ENCODE data around the gene BMERB1.
"Not testable (repeated sequence)": the region's sequence is repeated elsewhere in the genome, so short reads cannot be mapped to it uniquely, and the experiment has no call there.

BMERB1 gene

DNA sequence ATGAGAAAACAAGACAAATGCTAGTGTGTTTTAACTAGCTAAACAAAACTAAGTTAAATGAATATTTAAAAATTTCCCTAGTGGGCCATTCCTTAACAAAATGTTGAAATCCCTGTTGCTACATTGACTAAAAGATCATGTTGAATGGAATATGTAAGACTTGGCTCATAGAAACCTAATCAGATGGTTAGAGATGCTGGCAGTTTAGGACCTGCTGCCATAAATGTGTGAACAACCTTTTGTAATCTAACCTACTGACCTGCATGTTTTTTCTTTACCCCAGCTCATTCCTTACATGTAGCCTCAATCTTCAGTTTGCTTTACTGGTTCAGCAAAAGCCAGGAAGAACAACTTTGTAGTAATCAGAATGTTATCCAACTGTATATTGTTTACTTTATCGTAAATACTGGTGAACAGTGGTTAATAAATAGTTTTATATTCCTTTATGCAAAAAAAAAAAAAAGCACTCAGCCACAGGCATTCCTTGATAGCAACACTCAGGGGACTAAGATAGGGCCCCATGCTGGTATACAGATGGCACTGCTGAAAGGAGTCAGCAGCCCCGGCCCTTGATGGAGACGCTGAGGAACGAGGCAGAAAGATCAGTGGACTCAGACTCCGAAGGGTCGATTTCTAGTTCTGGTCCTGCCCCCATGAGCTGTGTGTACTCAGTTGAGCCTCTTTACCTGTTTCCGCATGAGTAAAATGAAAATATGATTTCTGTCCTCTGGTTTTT, 130.4 kb downstream of the BMERB1 start:
- no peak for DNase-seq (ENCODE audit: low spot score)

DNA sequence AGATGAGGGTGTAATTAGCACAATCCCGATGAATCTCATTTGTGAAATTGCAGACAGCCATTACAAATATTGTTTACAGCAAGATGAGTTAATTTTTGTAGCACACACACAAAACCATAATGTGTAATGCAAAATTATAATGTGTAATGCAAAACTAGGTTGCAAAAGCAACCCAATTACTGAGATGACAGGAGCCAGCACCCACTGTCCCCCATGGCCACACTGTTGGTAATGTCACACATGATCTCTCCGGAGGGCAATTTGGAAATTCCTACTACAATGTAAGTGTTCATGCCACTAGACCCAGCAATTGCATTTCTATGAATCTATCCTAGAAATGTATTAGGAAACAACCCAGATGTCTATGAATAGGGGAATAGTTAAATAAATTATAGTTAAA, 131.7 kb downstream of the BMERB1 start:
- DNase-seq (ENCODE audit: low spot score): no peak

DNA sequence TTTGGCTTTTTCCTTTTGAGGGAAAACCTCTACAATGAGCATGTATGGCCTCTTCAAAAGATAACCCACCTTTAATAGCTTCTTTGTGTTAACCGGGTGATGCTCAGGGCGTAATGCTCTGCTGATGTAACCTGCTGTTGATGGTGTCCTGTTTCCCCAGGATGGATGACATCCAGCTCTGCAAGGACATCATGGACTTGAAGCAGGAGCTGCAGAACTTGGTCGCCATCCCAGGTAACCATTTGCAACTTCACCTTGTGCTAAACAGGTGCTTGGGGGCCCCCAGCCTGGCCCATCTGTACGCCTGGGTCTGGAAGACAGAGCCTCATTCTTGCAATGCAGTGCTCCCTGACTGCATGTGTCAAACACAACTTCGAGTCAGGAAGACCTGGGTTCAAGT, 133.4 kb downstream of the BMERB1 start:
- DNase-seq (ENCODE audit: low spot score): no peak

DNA sequence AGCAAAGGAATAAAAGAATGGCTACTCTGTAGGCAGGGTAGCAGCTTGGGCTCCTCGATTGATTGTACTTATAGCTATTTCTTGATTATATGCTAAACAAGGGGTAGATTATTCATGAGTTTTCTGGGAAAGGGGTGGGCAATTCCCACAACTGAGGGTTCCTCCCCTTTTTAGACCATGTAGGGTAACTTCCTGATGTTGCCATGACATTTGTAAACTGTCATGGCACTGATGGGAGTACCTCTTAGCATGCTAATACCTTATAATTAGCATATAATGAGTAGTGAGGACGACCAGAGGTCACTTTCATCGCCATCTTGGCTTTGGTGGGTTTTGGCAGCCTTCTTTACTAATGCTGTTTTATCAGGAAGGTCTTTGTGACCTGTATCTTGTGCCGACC, 136.3 kb downstream of the BMERB1 start:
- not testable (repeated sequence) for DNase-seq (ENCODE audit: low spot score)

DNA sequence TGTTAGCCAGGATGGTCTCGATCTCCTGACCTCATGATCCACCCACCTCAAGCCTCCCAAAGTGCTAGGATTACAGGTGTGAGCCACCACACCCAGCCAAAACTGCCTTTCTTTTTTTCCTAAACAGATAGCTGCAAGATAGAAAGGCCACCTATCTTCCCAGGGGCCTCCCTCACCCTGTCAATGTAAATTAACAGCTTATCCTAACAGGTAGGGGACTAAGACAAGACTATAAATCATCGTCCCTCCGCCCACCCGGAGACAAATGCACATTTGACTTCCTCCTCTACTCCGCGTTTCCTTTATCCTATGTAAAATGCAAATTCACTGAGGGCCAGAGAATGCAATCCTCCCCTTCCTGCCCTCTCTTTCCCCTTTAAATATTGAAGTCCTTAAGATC, 137.2 kb downstream of the BMERB1 start:
- DNase-seq (ENCODE audit: low spot score): no peak

DNA sequence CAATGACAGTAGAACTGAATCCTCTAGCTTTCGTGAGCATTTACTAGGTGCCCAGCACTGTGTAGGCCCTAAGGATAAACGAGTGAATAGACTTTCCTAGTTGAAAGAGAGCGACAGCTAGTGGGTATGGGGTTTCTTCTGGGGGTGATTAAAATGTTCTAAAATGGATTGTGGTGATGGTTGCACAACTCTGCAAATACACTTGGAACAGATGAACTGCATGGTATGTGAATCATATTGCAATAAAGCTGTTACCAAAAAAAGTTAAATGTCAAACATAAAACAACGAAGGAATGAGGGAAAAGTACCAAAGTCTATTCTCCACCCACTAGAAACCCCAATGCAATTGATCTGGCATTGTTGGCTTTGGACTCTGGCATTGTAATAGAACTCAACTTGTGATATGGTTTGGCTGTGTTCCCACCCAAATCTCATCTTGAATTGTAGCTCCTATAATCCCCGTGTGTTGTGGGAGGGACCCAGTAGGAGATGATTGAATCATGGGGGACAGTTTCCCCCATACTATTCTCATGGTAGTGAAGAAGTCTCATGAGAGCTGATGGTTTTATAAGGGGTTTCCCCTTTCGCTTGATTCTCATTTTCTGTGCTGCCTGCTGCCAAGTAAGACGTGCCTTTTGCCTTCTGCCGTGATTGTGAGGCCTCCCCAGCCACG, 138.1 kb downstream of the BMERB1 start:
- DNase-seq (ENCODE audit: low spot score): no peak

DNA sequence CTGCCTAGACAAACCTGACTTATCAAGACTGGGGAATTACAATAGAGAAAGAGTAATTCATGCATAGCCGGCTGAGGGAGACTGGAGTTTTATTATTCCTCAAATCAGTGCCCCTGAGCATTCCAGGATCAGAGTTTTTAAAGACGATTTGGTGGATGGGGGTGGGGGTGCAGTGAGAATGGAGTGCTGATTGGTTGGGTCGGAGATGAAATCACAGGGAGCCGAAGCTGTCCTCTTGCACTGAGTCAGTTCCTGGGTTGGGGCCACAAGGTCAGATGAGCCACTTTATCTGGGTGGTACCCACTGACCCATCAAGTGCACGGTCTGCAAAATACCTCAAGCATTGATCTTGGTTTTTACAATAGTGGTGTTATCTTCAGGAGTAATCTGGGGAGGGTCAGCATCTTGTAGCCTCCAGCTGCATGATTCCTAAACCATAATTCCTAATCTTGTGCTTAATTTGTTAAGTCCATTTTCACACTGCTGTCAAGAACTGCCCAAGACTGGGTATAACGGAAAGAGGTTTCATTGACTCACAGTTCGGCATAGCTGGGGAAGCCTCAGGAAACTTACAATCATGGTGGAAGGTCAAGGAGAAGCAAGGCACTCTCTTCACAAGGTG, 139.0 kb downstream of the BMERB1 start:
- DNase-seq (ENCODE audit: low spot score): no peak

DNA sequence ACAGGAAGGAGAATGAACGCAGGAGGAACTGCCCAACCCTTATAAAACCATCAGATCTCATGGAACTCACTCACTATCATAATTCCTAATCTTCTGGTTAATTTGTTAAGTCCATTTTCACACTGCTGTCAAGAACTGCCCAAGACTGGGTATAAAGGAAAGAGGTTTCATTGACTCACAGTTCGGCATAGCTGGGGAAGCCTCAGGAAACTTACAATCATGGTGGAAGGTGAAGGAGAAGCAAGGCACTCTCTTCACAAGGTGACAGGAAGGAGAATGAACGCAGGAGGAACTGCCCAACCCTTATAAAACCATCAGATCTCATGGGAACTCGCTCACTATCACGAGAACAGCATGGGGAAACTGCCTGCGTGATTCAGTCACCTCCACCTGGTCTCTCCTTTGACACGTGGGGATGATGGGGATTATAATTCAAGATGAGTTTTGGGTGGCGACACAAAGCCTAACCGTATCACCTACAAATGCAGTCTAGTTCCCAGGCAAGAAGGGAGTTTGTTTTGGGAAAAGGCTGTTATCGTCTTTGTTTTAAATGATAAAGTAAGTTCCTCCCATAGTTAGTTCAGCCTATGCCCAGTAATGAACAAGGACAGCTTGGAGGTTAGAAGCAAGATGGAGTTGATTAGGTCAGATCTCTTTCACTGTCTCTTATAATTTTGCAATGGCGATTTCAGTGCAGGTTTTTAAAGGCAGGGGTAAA, 139.7 kb downstream of the BMERB1 start:
- DNase-seq (ENCODE audit: low spot score): not testable (repeated sequence)

DNA sequence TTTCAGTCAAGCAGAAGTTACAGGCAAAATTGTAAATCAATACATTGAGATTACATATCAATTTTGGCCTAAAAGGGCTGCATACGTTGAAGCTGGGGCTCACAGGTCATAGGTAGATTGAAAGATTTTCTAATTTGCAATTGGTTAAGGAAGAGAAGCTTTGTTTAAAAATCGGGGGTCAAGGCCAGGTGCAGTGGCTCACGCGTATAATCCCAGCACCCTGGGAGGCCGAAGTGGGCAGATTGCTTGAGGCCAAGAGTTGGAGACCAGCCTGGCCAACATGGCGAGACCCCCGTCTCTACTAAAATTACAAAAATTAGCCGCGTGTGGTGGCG, 140.2 kb downstream of the BMERB1 start:
- no peak for DNase-seq (ENCODE audit: low spot score)

DNA sequence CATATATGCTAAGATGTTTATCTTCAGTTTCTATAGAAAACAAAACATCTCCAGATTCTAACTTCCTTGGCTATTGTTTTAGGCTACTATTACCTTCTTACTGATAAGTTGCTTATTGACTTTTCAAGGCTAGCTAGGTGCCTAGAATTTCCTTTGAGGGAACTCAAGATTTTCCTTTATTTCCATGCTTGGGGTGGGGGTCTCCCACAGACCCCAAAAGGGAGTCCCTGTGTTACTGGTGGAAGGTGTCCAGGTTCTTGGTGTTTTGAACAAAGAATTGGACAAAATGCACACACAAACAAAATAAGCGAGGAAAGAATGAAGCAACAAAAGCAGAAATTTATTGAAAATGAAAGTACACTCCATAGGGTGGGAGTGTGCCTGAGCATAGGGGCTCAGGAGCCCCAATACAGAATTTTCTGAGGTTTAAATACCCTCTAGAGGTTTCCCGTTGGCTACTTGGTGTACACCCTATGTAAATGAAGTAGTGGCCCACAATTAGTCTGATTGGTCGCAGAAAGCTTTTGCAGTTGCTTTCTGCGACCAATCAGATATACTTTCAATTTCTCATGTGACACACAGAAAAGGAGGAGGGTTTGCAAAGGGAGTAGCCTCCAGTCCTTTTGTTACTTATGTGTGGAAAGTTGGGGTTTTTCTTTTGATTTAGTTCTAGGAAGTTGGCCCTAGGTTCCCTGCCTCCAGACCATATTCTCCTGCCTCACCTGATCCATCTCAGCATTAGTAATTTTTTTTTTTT, 141.1 kb downstream of the BMERB1 start:
- no peak for DNase-seq (ENCODE audit: low spot score)

DNA sequence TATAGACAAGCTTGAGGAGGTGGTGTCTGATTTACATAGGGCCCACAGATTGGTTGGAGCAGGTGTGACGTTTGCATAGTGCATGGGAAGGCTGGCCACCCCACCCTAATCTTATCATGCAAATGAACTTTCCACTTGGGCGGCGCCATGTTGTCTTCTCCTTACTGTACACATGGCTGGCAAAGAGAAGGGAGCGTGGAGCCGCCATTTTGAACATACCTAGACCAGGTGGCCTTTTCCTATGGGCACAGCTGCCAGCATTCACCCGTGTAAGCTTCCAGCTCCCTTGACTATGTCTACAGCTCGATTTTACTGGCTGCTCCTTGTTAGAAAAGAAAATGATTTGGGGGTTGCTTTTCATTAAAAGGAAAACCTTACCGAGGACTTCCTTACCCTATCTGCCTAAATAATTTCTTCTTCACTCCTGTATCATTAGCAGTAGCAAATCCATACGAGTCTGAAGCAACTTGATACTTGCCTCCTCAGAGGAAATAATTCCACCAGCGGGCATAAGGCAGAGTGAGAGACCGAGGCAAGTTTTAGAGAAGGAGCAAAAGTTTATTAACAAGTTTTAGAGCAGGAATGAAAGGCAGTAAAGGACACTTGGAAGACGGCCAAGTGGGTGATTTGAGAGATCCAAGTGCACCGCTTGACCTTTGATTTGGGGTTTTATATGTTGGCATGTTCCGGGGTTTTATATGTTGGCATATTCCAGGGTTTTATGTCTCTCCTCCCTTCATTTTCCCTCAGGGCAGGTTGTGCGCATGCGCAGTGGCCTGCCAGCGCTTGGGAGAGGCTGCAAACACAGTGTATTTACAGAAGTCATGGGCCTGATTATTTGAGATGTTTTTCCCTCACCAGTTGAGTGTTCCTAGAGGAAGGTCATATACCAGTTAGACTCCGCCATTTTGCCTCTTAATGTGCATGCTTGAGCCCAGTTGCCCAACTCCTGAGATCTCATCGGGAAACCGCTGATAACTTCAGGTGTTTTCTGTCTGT, 142.9 kb downstream of the BMERB1 start:
- DNase-seq (ENCODE audit: low spot score): no peak

DNA sequence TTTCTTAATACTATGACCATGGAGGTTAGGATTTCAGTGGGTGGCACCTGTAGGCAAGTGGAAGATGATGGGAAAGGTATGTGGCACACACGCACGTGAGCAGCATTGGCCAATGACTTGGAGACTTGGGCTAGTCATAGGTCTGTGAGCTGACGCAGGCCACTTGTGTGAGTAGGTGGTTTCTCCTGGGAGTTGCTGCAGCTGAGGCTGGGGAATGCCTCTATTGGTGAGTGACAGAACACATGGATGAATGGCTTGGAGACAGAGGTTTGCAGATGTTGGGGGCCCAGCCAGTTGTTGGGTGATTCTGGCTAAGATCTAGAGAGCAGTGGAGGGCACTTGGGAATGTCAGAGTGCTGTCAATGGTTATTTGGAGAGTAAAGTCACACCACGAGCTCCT, 144.4 kb downstream of the BMERB1 start:
- no peak for DNase-seq (ENCODE audit: low spot score)

DNA sequence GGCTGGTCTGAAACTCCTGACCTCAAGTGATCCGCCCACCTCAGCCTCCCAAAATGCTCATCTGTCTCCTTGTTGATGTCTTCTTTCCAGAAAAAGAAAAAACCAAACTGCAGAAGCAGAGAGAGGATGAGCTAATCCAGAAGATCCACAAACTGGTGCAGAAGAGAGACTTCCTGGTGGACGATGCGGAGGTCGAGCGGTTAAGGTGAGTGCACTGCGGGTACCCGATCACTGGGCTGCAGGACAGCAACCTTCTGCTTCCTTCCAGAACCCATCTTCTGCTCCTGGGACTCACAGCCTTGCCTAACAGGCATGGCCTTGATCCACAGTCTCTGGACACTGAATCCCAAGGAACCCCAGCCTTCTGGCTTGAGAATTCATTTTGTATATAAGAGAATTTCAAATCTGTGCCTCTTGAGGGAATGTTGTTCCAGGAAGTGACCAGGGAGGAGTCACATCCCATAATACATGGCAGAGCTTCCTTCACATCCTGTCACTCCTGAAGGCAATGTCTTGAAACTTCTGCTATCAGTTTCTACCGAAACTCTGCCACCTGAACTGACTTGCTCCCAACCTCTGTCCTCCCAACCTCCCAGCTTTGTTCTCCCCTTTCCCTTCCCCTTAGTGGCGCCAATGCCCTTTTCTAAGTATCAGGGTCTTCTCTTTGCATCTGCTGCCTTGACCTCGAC, 146.9 kb downstream of the BMERB1 start:
- DNase-seq (ENCODE audit: low spot score): no peak

DNA sequence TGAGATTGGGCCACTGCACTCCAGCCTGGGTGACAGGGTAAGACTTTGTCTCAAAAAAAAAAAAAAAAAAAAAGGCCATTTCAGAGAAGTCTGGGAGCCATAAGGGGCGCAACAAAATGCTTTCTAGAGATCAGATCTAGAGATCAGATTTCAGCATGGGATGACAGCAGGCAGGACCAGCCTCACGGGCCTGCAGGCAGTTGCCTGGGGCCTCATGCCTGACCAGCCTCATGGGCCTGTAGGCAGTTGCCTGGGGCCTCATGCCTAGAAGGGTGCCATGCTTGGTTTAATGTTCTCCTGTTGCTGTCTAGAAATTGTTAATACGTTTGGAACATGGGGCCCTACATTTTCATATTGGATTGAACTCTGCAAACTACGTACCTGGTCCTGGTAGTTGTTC, 149.1 kb downstream of the BMERB1 start:
- DNase-seq (ENCODE audit: low spot score): no peak

DNA sequence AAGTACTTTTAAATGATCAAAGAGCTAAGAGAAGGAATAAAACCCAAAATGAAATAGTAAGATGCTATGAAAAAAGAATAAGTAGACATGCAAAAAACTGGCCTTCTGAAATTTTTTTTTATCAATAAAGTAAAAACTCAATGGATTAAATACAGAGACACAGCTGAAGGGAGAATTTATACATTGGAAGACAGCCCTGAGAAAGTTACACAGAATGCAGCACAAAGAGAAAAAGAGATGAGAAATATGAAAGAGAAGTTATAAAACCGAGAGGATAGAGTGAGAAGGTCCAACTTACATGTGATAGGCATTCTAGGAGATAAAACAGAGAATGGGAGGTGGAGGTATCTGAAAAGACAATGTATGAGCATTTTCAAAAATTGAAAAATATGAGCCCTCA, 151.6 kb downstream of the BMERB1 start:
- DNase-seq (ENCODE audit: low spot score): no peak

DNA sequence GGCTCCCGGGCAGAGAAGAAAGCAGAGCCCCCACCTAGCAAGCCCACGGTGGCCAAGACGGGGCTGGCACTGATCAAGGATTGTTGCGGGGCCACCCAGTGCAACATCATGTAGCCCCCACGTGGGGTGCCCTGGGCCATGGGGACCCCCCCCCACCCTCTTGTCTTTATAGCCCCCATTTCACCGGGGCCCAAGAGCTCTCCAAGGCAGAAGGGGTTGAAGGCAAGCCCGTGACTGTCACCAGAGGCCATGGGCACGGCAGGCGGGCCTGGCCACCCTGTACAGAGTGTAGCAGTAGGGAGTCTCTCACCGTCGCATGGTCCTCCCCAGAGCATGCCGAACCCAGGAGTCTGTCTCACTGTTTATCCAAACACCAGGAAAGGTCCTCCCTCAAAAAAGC, 152.3 kb downstream of the BMERB1 start:
- DNase-seq (ENCODE audit: low spot score): no peak

DNA sequence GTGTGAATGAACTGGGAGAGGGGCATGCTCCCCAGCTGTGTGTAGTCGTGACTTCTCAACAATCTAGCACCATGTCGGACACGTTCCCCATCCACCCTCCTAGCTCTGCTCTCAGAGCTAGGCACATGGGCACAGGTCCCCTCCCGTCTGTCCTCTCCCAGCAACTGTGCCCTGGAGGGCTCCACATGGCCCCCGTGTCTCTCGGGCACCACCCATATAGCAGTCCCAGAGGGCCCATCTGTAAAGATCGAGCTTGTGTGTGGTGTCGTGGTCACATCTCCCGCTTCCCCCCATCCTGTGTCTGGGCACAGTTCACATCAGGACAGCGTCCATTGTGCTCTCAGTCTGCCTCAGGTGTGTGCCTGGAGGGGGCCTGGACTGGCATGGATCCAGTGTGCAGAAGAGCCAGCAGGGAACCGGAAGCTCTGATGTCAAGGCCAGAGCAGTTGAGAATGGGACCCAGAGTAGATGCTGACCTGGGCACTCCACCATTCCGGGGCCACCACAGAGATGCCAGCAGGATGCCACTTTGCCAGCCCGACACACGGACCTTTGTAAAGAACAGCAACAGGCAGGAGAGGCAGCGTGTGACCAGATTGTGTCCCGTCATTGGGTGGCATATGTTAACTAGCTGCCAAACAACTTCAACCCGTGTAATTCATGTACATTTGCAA, 152.9 kb downstream of the BMERB1 start:
- no peak for DNase-seq (ENCODE audit: low spot score)

DNA sequence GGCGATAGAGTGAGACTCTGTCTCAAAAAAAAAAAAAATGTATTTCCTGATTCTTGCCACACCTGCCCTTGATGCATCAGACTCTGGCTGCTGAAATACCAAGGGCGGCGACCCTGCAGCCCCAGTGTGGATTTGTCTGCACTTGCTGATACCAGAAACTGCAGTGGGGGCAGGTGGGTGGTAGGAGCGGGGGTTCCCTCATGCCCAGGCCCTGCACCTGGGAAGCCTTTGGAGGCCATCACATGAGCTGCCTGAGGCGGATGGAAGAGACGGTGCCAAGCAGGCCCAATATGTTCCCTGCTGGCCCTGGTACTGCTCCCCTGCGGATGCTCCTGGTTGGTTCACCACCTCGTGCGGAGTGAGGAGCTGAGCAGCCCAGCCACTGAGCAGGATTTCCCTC, 157.9 kb downstream of the BMERB1 start:
- peak; percentile 26 for DNase-seq (ENCODE audit: low spot score)

DNA sequence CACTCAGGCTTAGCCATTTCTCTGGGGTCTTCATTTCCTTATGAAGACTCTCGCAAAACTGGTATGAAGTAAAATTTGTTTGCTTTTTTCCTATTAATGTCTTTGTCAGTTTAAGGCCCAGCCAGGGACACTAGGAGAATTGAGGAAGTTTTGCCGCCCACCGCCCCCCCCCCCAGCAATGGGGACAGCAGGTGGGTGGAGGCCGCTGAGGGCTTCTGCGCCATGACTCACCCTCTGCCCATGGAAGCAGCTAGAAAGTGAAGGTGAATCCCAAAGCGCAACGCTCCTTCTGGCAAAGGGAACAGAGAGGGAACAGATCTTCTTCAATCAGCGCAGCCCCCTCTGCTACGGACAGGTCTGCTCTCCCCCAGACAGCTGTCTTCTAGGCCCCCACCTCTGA, 158.8 kb downstream of the BMERB1 start:
- no peak for DNase-seq (ENCODE audit: low spot score)
